K562 (cell line): ENCODE measurements around the gene SLC1A4. TPM values are rescaled to one million over a fixed set of nuclear protein-coding genes. Genes with fewer than 3 reads are reported as not detected.

ENCODE experiments used
- ATAC-seq: fragments of 200-7000 bp; cut with Tn5 transposase; 3 replicates; pipeline ENCODE4 v1.9.1; 2020; ENCODE audit warnings: moderate library complexity
- BruUV-seq: library from RNA; stranded (reverse); fragments of 400-500 nt; replicated peaks from 2 replicates; lab custom pipeline; 2021; lab: Mats Ljungman, UMichigan
- CTCF ChIA-PET: fragments of 300-600 bp; formaldehyde crosslinking; extraction: SDS; loops from one replicate; lab custom pipeline; 2021; ENCODE audit warnings: low intra/inter-chr PET ratio; lab: Yijun Ruan, JAX
- POLR2A ChIA-PET: fragments of 300-600, 350-650 bp; sonication (Branson Sonifier 250); formaldehyde crosslinking; extraction: SDS; loops from one replicate; lab custom pipeline; 2021; ENCODE audit warnings: antibody characterized with exemption, inconsistent platforms; lab: Yijun Ruan, JAX
- DNase-seq, 4 experiments: peaks; one replicate each; pipeline versions ENCODE4 v3.0.0 to v3.0.0-alpha.2; 2011 to 2018; ENCODE audit warnings: low spot score in 3 of 4, mixed read lengths in 3 of 4; ENCODE audit errors: extremely low read depth in 1 of 4
- FAIRE-seq: peaks from 2 replicates; lab custom pipeline; 2011; peaks lifted over from hg19 to GRCh38; lab: Jason Lieb, UNC
- H2AFZ ChIP-seq: 2 replicates; pipeline ENCODE4 v1.6.0; 2011; ENCODE audit warnings: low read depth, low read length, control low read depth, inconsistent platforms
- H3K27ac ChIP-seq: fragments of 200-600 bp; 3 replicates; pipeline ENCODE4 v1.8.0; 2011; ENCODE audit warnings: low read depth, mild to moderate bottlenecking, control low read depth, inconsistent platforms, low read length, moderate library complexity, mixed read lengths; ENCODE audit errors: extremely low read depth
- H3K27me3 ChIP-seq, 2 experiments: fragments of 300-600 bp in 1 of 2; 2 replicates in 1 of 2; 3 replicates in 1 of 2; pipeline versions ENCODE4 v1.6.0 to v1.8.0; 2011; ENCODE audit warnings: inconsistent platforms in 2 of 2, low read length in 2 of 2, mild to moderate bottlenecking in 1 of 2, mixed read lengths in 1 of 2, moderate library complexity in 1 of 2; ENCODE audit not compliant: control insufficient read depth in 2 of 2, insufficient read depth in 2 of 2
- H3K36me3 ChIP-seq: fragments of 300-600 bp; 3 replicates; pipeline ENCODE4 v1.8.0; 2011; ENCODE audit warnings: mild to moderate bottlenecking, low read length, inconsistent platforms; ENCODE audit not compliant: control insufficient read depth, insufficient read depth
- H3K4me1 ChIP-seq, 2 experiments: fragments of 200-600 bp in 1 of 2; replicated peaks in 1 of 2; 2 replicates in 1 of 2; 3 replicates in 1 of 2; pipeline versions ENCODE4 v1.5.1 to v1.8.0; 2011; ENCODE audit warnings: inconsistent platforms in 2 of 2, low read length in 2 of 2, mild to moderate bottlenecking in 1 of 2, mixed read lengths in 1 of 2, moderate library complexity in 1 of 2; ENCODE audit not compliant: control insufficient read depth in 2 of 2, insufficient read depth in 2 of 2
- H3K4me2 ChIP-seq: 2 replicates; pipeline ENCODE4 v1.6.1; 2011; ENCODE audit warnings: low read length, control low read depth, inconsistent platforms, mixed read lengths; ENCODE audit not compliant: insufficient read depth
- H3K4me3 ChIP-seq: fragments of 200-600 bp; sonication (generic), shearing (Covaris generic); 2 replicates; pipeline ENCODE4 v1.5.1; 2016; ENCODE audit warnings: control low read depth, inconsistent platforms
- H3K79me2 ChIP-seq: fragments of 200-600 bp; 3 replicates; pipeline ENCODE4 v1.8.0; 2011; ENCODE audit warnings: low read length, inconsistent platforms; ENCODE audit not compliant: control insufficient read depth, insufficient read depth
- H3K9ac ChIP-seq, 2 experiments: 2 replicates each; pipeline versions ENCODE4 v1.6.0 to v1.6.1; 2011; ENCODE audit warnings: low read depth in 2 of 2, low read length in 2 of 2, control low read depth in 1 of 2, inconsistent platforms in 1 of 2, mild to moderate bottlenecking in 1 of 2, mixed read lengths in 1 of 2; ENCODE audit not compliant: insufficient read depth in 1 of 2
- H3K9me1 ChIP-seq: one replicate; pipeline ENCODE4 v1.6.0; 2011; ENCODE audit warnings: inconsistent platforms, mild to moderate bottlenecking, low read length, moderate library complexity; ENCODE audit not compliant: control insufficient read depth, insufficient read depth
- H3K9me3 ChIP-seq: replicated peaks from 2 replicates; pipeline ENCODE4 v1.5.1; 2011; ENCODE audit warnings: low read depth, low read length, inconsistent platforms; ENCODE audit not compliant: control insufficient read depth, insufficient read depth
- H4K20me1 ChIP-seq: replicated peaks from 2 replicates; pipeline ENCODE4 v1.6.1; 2011; ENCODE audit warnings: low read length, inconsistent platforms, mixed read lengths; ENCODE audit not compliant: control insufficient read depth, insufficient read depth
- BCL6 ChIP-seq: fragments of 250-450 bp; sonication (Bioruptor Pico); IDR thresholded peaks from 2 replicates; pipeline ENCODE4 v1.4.0; 2020
- BHLHE40 ChIP-seq: IDR thresholded peaks from 2 replicates; pipeline ENCODE4 v1.6.1; 2011; ENCODE audit warnings: low read length, improper control_type of control experiment
- CBX3 ChIP-seq, 2 experiments: IDR thresholded peaks; 1 replicate in 1 of 2; 2 replicates in 1 of 2; pipeline ENCODE4 v1.6.1; 2012; ENCODE audit warnings: inconsistent platforms in 2 of 2, low read length in 2 of 2, borderline replicate concordance in 1 of 2, control low read depth in 1 of 2
- EGR1 ChIP-seq: fragments of 450-650 bp; conservative IDR thresholded peaks from 2 replicates; pipeline ENCODE4 v1.6.1; 2017; ENCODE audit warnings: mild to moderate bottlenecking
- KAT8 ChIP-seq: fragments of 450-650 bp; IDR thresholded peaks from 2 replicates; pipeline ENCODE4 v1.6.1; 2016; ENCODE audit warnings: low read depth, mild to moderate bottlenecking
- MEIS2 ChIP-seq: fragments of 450-650 bp; IDR thresholded peaks from 2 replicates; pipeline ENCODE4 v1.6.1; 2014; ENCODE audit warnings: mild to moderate bottlenecking; ENCODE audit not compliant: partially characterized antibody
- MLLT1 ChIP-seq, 2 experiments: fragments of 450-650 bp; IDR thresholded peaks; 2 replicates each; pipeline ENCODE4 v1.6.1; 2016
- MLX ChIP-seq, 2 experiments: fragments of 450-650 bp in 1 of 2; sonication (generic) in 1 of 2; formaldehyde crosslinking; conservative IDR thresholded peaks; 2 replicates each; pipeline versions ENCODE4 v1.4.0 to v1.8.1; 2020 to 2022; ENCODE audit warnings: mild to moderate bottlenecking in 1 of 2, missing genetic modification reagents in 1 of 2
- PYGO2 ChIP-seq: fragments of 450-650 bp; IDR thresholded peaks from 2 replicates; pipeline ENCODE4 v1.6.1; 2016; ENCODE audit warnings: mild to moderate bottlenecking, missing genetic modification characterization, moderate library complexity, missing compliant biosample characterization
- SIX5 ChIP-seq, 2 experiments: IDR thresholded peaks; 2 replicates each; pipeline ENCODE4 v1.6.1; 2011; ENCODE audit warnings: low read length in 2 of 2, borderline replicate concordance in 1 of 2, low read depth in 1 of 2, mild to moderate bottlenecking in 1 of 2, moderate library complexity in 1 of 2; ENCODE audit not compliant: insufficient read depth in 1 of 2
- TBL1XR1 ChIP-seq, 2 experiments: IDR thresholded peaks; 2 replicates each; pipeline ENCODE4 v1.6.1; 2012; ENCODE audit warnings: improper control_type of control experiment in 2 of 2, low read length in 2 of 2, mild to moderate bottlenecking in 1 of 2
- ZNF41 ChIP-seq: fragments of 250-450 bp; sonication (Bioruptor Pico); conservative IDR thresholded peaks from 2 replicates; pipeline ENCODE4 v1.4.0; 2020; ENCODE audit warnings: mild to moderate bottlenecking
- ZNF764 ChIP-seq: fragments of 250-450 bp; sonication (Bioruptor Pico); IDR thresholded peaks from 2 replicates; pipeline ENCODE4 v1.4.0; 2020; ENCODE audit warnings: low read depth, mild to moderate bottlenecking, moderate library complexity
- WGBS: fragments of 100-300 bp; shearing (Covaris generic); methylation state at CpG from one replicate; pipeline ENCODE4 v1.1.6; 2016; ENCODE audit warnings: low coverage, mixed read lengths; ENCODE audit not compliant: insufficient coverage; ENCODE audit errors: missing lambda C conversion rate; 5-methylcytosine and 5-hydroxymethylcytosine counted together
- in situ Hi-C: fragments of 300-500 bp; cut with MboI; formaldehyde crosslinking; loops from 4 replicates; pipeline ENCODE4 v1.15.0; 2018; ENCODE audit warnings: inconsistent platforms, mixed read lengths
- intact Hi-C: fragments of 100-400 bp; cut with micrococcal nuclease; formaldehyde crosslinking; loops from 2 replicates; pipeline ENCODE4 v1.14.2; 2022
- polyA plus RNA-seq, 8 experiments: library from polyadenylated mRNA; depleted of rRNA in 4 of 8; stranded (reverse) in 5 of 8; unstranded in 3 of 8; fragments of >200 nt; fragmentation: Nextera tagmentation in 2 of 8; fragmentation: Illumina TruSeq in 1 of 8; extraction: Ambion mirVana in 2 of 8; extraction: Trizol in 1 of 8; gene quantifications; 2 replicates each; pipeline versions ENCODE4 v1.2.1 to v1.2.3, GENCODE V29; 2011 to 2014; ENCODE audit warnings: inconsistent platforms in 1 of 8, missing spikeins in 1 of 8
- total RNA-seq, 7 experiments: library from RNA; depleted of rRNA in 6 of 7; stranded (reverse); fragments of >200 nt in 6 of 7; fragmentation: Illumina TruSeq in 2 of 7; extraction: Trizol in 2 of 7; gene quantifications; 2 replicates each; pipeline versions ENCODE4 v1.2.1 to v1.2.3, GENCODE V29; 2011 to 2021; ENCODE audit warnings: low replicate concordance in 1 of 7

The SLC1A4 gene
- total and polyA plus RNA-seq, 9 of the 15 experiments (the other 6 are each of a cell fraction or from before 2014, with no cell fraction given), result 4.4 to 24.0 (median 10.9) TPM

- in situ Hi-C loops, result no loop called here
- no peak for TF ChIP-seq BHLHE40
- TF ChIP-seq CBX3 (IDR thresholded peaks at IDR 0.05; ENCODE audit: borderline replicate concordance in 1 of 2, low read length in 2 of 2), result no peak
- no peak for TF ChIP-seq KAT8
- TF ChIP-seq, all 486 proteins: peak for 0
- peaks cover 37 to 50% of the 10 kb centered on the region in 2 experiments for H3K27me3 ChIP-seq
- ATAC-seq (no peak), DNase-seq (no peak), FAIRE-seq (no peak)
- H3K9ac ChIP-seq, result no peak overlapping the region
- no peaks in the 10 kb centered on the region for H3K9me3 ChIP-seq
- H3K9me1 ChIP-seq, result no peaks in the 10 kb centered on the region
- POLR2A ChIA-PET, result interaction anchor here (0.5 to 1.0 kb wide), 2 partner anchors 10 to 404 kb away, joined by 3 read pairs; no protein-coding TSS in a partner anchor
- H2AFZ ChIP-seq, result no peak overlapping the region
- H3K36me3 ChIP-seq, result no peaks in the 10 kb centered on the region
- CTCF ChIA-PET, result no interaction called here
- H3K4me3 ChIP-seq, result no peak overlapping the region
- H3K4me1 ChIP-seq, result no peaks in the 10 kb centered on the region; a peak in 1 of 5 replicates
- H3K4me2 ChIP-seq, result no peak overlapping the region
- BruUV-seq, result no TSS peak
- H3K27ac ChIP-seq, result no peak overlapping the region
- intact Hi-C loops, result no loop called here
- H3K79me2 ChIP-seq, result no peaks in the 10 kb centered on the region
- H4K20me1 ChIP-seq, result no peaks in the 10 kb centered on the region
Measured at GRCh38 chr2:64946769-64947247, 42.4 kb upstream of the SLC1A4 start.

GRCh38 chr2:64947885-64948284 lies 41.3 kb upstream of the SLC1A4 start:
- Histone ChIP-seq H2AFZ (no peak overlapping the region), H3K9me1 (no peaks in the 10 kb centered on the region), H4K20me1 (no peaks in the 10 kb centered on the region), H3K4me3 (no peak overlapping the region), H3K9ac (no peak overlapping the region), H3K79me2 (no peaks in the 10 kb centered on the region), H3K4me1 (peaks cover 0 to 6% of the 10 kb centered on the region in 2 experiments; a peak in 1 of 5 replicates), H3K27me3 (peaks cover 32 to 40% of the 10 kb centered on the region in 2 experiments), H3K9me3 (no peaks in the 10 kb centered on the region), H3K4me2 (no peak overlapping the region), H3K36me3 (no peaks in the 10 kb centered on the region), H3K27ac (no peak overlapping the region)
- CTCF ChIA-PET, result interaction anchor here (0.7 kb wide), 1 partner anchor 625 kb away, joined by 4 read pairs; no protein-coding TSS in a partner anchor
- 8% methylated on average over 4 of the region's 4 CpGs for WGBS
- no peak for ATAC-seq
- BruUV-seq, result no TSS peak
- no peak for DNase-seq
- intact Hi-C loops (no loop called here), in situ Hi-C loops (no loop called here)
- TF ChIP-seq BCL6 (CRISPR knock-in tag) (no peak), MEIS2 (no peak), PYGO2 (tag) (no peak), EGR1 (no peak), SIX5 (IDR thresholded peaks at IDR 0.05; ENCODE audit: borderline replicate concordance in 1 of 2, insufficient read depth in 1 of 2, low read depth in 1 of 2, low read length in 2 of 2) (no peak), TBL1XR1 (IDR thresholded peaks at IDR 0.05; ENCODE audit: low read length in 2 of 2) (no peak), MLX (CRISPR knock-in tag; conservative IDR thresholded peaks at IDR 0.05) (no peak), ZNF41 (CRISPR knock-in tag) (no peak), MLLT1 (IDR thresholded peaks at IDR 0.05) (no peak), ZNF764 (CRISPR knock-in tag) (no peak)
- no peak for FAIRE-seq
- POLR2A ChIA-PET, result no interaction called here
